ENCODE measurements around the gene GNL3.
"Not testable (repeated sequence)": the region's sequence is repeated elsewhere in the genome, so short reads cannot be mapped to it uniquely, and the experiment has no call there.

GNL3 gene

GRCh38 chr3:52721002-52721729, 35.3 kb downstream of the GNL3 start:
- no peak for DNase-seq

DNA sequence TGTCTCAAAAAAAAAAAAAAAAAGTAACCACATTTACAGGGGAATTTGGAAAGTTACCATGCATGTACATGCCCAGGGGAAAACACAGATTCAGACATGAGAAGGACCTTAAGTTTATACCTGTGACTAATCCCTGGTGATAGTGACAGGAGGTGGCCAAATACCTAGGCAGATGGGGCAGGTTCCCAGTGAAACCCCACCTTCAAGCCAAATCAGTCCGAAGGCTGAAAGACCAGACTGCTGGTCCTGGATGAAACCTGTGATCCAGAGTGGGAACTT, 35.8 kb downstream of the GNL3 start:
- DNase-seq: no peak

GRCh38 chr3:52722491-52722890, 36.7 kb downstream of the GNL3 start:
- no peak for DNase-seq

- DNase-seq: no peak
Measured at GRCh38 chr3:52723935-52724334, 38.1 kb downstream of the GNL3 start.

DNA sequence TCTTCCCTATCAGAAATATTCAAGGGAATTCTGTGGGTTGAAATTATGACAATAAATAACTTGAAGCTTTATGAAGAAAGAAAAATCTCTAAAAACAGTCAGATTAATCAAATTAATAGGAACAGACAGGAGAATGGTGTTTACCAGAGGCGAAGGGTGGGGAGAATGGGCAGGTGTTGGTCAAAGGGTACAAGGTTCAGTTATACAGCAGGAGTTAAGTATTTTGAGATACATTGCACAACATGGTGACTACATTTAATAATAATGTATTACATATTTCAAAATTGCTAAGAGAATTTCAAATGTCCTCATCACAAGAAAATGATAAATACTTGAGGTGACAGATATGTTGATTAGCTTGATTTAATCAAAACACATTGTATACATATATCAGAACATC, 38.7 kb downstream of the GNL3 start:
- DNase-seq: no peak

DNA sequence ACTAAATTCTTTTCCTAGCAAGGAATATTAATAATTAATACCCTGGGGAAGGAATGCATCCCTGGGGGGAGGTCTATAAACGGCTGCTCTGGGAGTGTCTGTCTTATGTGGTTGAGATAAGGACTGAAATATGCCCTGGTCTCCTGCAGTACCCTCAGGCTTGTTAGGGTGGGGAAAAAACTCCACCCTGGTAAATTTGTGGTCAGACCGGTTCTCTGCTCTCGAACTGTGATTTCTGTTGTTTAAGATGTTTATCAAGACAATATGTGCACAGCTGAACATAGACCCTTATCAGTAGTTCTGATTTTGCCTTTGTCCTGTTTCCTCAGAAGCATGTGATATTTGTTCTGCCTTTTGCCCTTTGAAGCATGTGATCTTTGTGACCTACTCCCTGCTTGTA, 42.9 kb downstream of the GNL3 start:
- DNase-seq: not testable (repeated sequence)

DNA sequence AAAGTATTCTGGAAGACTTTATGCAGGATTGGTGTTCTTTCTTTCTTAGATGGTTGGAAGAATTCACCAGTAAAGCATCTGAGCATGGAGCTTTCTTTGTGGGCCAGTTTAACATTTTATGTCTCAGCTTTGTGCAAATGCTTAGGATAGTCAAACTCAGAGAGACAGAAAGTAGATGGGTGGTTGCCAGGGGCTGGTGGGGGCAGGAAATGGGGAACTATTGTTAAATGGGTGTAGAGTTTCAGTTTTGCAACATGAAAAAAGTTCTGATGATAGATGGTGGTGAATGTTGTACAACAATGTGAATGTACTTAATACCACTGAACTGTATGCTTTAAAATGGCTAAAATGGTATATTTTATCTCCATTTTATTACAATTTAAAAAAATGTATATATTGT, 44.8 kb downstream of the GNL3 start:
- no peak for DNase-seq

- no peak for DNase-seq
Measured at GRCh38 chr3:52731590-52731989, 45.8 kb downstream of the GNL3 start.

- DNase-seq: no peak
Measured at GRCh38 chr3:52733256-52733891, 47.5 kb downstream of the GNL3 start.

GRCh38 chr3:52739730-52740129, 53.9 kb downstream of the GNL3 start:
- DNase-seq: no peak

DNA sequence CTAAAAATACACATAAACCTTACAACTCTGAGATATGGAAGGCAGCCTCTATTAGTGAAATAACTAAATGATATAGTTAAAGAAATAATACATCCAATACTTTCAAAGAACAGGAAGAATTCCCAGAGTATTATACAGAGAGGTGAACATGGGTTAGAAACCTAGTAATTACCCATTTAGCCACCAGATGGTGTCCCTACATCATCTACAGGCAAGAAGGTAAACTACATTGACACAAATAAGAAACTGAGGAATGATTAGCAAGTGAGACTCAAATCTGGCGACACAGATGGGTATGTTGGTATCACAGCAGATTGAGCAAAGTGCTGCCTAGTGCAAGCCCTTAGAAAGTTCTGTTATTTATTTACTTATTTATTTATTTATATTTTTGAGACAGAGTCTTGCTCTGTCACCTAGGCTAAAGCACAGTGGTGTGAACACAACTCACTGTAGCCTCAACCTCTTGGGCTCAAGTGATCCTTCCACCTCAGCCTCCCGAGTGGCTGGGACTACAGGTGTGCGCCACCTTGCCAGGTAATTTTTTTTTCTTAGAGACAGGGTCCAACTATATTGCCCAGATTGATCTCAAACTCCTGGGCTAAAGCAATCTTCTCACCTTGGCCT, 56.7 kb downstream of the GNL3 start:
- no peak for DNase-seq

- DNase-seq: no peak
Measured at GRCh38 chr3:52743152-52743551, 57.3 kb downstream of the GNL3 start.

- no peak for DNase-seq
Measured at GRCh38 chr3:52743721-52744120, 57.9 kb downstream of the GNL3 start.

Measured in activated gamma-delta T cell (primary cell).